ENCODE measurements around the gene PCDHGB3.

The PCDHGB3 gene

GRCh38 chr5:141419074-141419880 is 49.2 kb downstream of the PCDHGB3 start:
- ATAC-seq = no peak
- Mint-ChIP-seq H3K4me1 (peaks cover 31% of the 10 kb centered on the region), H3K27ac (no peak overlapping the region), H3K27me3 (peaks cover 97% of the 10 kb centered on the region), H3K4me3 (no peak overlapping the region), H3K9me3 (peaks cover 17 to 36% of the 10 kb centered on the region in 2 donors)
- DNase-seq = no peak

- peak; percentile 53 for ATAC-seq
- peaks cover 21% of the 10 kb centered on the region for H3K4me1 Mint-ChIP-seq
- peaks cover 95% of the 10 kb centered on the region for H3K27me3 Mint-ChIP-seq
- H3K27ac Mint-ChIP-seq = peak within 1 kb of the TSS in 1 of 2 donors; percentile 64
- H3K4me3 Mint-ChIP-seq = peak within 1 kb of the TSS; percentile 82 to 85
- DNase-seq = peak; percentile 53 to 57
- H3K9me3 Mint-ChIP-seq = peaks cover 17 to 36% of the 10 kb centered on the region in 2 donors
These were observed 50.9 kb downstream of the PCDHGB3 start, which contains the start of gene PCDHGA11 for GRCh38 chr5:141420855-141421488. TSS of gene PCDHGA11 (plus strand) at chr5:141421051. CDS start at chr5:141421228, 177 bp downstream.

- Mint-ChIP-seq H3K27ac (peak overlapping the region in 1 of 2 donors; percentile 42), H3K27me3 (peaks cover 95% of the 10 kb centered on the region)
These were observed 51.4 kb downstream of the PCDHGB3 start for GRCh38 chr5:141421489-141421855.

More at GRCh38 chr5:141421489-141421855, 51.4 kb downstream of the PCDHGB3 start:
- Mint-ChIP-seq H3K4me3 (peak overlapping the region; percentile 82 to 85), H3K4me1 (peaks cover 21% of the 10 kb centered on the region), H3K9me3 (peaks cover 17 to 36% of the 10 kb centered on the region in 2 donors)
- no peak for ATAC-seq
- DNase-seq = no peak
